Activated naive CD8-positive, alpha-beta T cell treated with anti-CD3 and anti-CD28 coated beads for 36 hours (primary cell): ENCODE data around the gene LGALS3BP. TPM values are rescaled to one million over a fixed set of nuclear protein-coding genes. Genes with fewer than 3 reads are reported as not detected.

Experiments
- total RNA-seq, 2 experiments: library from RNA; stranded (reverse); gene quantifications; one replicate each; pipeline ENCODE4 v1.2.3, GENCODE V29; 2021

Gene LGALS3BP
- total RNA-seq, 2 experiments from 2014 or later, result 86.8 to 89.7 TPM

Other genes starting within 250 kb of the LGALS3BP start
- gene CYTH1, start 197.7 kb downstream of the LGALS3BP start, total RNA-seq, result 10 to 100 TPM; 88.9 to 89.6 TPM
- 100 to 1,000 TPM; 126 to 128 TPM for gene USP36, start 139.1 kb downstream of the LGALS3BP start, total RNA-seq
- under 1 TPM in 1 of 2 experiments, not detected in 1; 0.19 TPM for gene CEP295NL, start 76.7 kb downstream of the LGALS3BP start, total RNA-seq
- 1 to 10 TPM; 1.2 to 1.3 TPM for gene TIMP2, start 54.5 kb downstream of the LGALS3BP start, total RNA-seq
- 10 to 100 TPM; 39.3 to 43.1 TPM for gene CANT1, start 29.8 kb upstream of the LGALS3BP start, total RNA-seq
- under 1 TPM; 0.12 to 0.14 TPM for gene C1QTNF1, start 44.2 kb upstream of the LGALS3BP start, total RNA-seq
- gene ENGASE, start 94.9 kb upstream of the LGALS3BP start, total RNA-seq, result 10 to 100 TPM; 23.4 to 26.3 TPM